Thyroid gland (tissue), 4 donors: ENCODE data around the gene TUBG1.

Experiments
- POLR2A ChIP-seq, 2 donors: fragments of 450-650 bp; IDR thresholded peaks; one replicate each; pipeline ENCODE4 v1.6.1; 2017; ENCODE audit warnings: antibody characterized with exemption in 2 of 2, mild to moderate bottlenecking in 2 of 2, moderate library complexity in 1 of 2
- TF ChIP-seq, protein P1 (sequence below), 6 experiments: fragments of 200-600 bp in 3 of 6; fragments of 450-650 bp in 3 of 6; sonication (generic) in 3 of 6; IDR thresholded peaks; one replicate each; pipeline ENCODE4 v1.5.1; 2016 to 2019; ENCODE audit warnings: antibody characterized with exemption in 6 of 6, mild to moderate bottlenecking in 2 of 6, inconsistent platforms in 1 of 6, moderate library complexity in 1 of 6

DNA sequence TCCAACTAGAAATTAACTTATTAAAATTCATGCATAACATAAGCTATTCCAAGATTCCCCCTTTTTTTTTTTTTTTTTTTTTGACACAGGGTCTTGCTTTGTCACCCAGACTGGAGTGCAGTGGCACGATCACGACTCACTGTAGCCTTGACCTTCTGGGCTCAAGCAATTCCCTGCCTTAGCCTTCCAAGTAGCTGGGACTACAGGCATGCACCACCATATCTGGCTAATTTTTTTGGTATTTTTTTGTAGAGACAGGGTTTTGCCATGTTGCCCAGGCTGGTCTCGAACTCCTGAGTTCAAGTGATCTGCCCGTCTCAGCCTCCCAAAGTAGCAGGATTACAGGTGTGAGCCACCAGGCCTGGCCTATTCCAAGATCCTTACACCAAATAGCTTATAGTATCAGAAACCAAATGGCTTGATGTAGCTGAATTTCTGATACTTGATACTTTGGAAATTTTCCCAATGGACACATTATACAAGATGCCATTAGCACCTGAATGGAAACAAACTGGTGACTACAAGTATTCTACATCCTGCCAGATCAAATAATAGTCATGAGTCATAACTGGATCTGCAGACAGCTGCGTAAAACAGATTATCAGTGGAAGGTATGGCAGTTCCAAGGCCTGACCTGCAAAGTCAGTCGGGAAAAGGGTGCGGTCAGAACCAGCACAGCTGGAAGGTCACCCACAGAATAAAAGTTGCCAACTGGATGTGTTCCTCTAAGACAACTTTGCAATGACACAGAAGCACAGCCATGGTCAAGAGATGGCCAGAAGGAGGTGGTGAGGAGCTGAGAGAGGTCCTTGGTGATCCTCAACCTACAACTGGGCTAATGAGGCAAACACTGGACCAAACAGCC is 14.5 kb downstream of the TUBG1 start:
- TF ChIP-seq, protein P1, sequence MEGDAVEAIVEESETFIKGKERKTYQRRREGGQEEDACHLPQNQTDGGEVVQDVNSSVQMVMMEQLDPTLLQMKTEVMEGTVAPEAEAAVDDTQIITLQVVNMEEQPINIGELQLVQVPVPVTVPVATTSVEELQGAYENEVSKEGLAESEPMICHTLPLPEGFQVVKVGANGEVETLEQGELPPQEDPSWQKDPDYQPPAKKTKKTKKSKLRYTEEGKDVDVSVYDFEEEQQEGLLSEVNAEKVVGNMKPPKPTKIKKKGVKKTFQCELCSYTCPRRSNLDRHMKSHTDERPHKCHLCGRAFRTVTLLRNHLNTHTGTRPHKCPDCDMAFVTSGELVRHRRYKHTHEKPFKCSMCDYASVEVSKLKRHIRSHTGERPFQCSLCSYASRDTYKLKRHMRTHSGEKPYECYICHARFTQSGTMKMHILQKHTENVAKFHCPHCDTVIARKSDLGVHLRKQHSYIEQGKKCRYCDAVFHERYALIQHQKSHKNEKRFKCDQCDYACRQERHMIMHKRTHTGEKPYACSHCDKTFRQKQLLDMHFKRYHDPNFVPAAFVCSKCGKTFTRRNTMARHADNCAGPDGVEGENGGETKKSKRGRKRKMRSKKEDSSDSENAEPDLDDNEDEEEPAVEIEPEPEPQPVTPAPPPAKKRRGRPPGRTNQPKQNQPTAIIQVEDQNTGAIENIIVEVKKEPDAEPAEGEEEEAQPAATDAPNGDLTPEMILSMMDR (IDR thresholded peaks at IDR 0.05) = no peak
- no peak for TF ChIP-seq POLR2A (IDR thresholded peaks at IDR 0.05)
